Measurements from ENCODE around the gene C2CD4D.

C2CD4D gene

DNA sequence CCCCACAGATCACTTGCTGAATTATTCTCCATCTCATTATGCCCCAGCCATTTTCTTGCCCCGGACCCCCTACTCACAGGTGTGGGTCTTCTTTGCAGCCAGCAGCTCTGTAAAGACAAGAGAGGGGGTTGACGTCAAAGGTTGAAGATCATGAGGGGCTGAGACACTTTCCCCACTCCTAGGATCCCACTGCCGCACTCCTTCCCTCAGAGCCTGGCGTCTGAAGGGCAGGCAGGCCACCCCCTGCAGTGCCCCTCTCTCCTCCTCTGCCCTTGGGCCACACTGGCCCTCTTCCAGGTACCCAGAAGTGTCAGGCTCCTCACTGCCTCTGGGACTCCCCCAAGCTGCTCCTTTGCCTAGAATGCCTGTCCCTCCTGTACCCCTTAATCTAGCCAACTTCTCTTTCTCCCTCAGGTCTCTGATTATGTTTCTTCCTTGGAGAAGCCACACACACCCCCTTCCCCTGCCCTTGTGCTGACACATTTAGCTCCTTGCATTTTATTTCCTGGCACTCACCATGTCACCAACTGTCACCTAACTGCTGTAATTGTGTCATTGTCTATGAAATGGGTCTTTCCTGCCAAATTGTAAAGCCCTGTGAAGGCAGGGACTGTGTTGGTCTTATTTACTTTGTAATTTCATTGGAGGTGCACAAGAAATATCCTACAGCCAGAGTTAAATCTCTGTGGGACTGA lies 10.1 kb downstream of the C2CD4D start:
- Histone ChIP-seq H3K9me3 (ENCODE audit: insufficient read depth, low read length) (no peaks in the 10 kb centered on the region), H2AFZ (ENCODE audit: low read depth, low read length, severe bottlenecking) (no peak overlapping the region), H3F3A (ENCODE audit: insufficient read depth) (no peaks in the 10 kb centered on the region), H3K79me2 (ENCODE audit: insufficient read depth, low read length) (no peaks in the 10 kb centered on the region), H3K4me2 (ENCODE audit: low read depth, low read length, poor library complexity, severe bottlenecking) (no peak overlapping the region), H3K4me3 (ENCODE audit: insufficient read depth, low read length, poor library complexity, severe bottlenecking) (no peak overlapping the region), H4K20me1 (ENCODE audit: low read depth, low read length) (no peaks in the 10 kb centered on the region), H3K9me2 (replicated peaks; ENCODE audit: insufficient read depth, low read length) (no peaks in the 10 kb centered on the region), H3K9ac (ENCODE audit: low read length) (no peak overlapping the region), H3K27ac (ENCODE audit: low read depth, low read length) (no peak overlapping the region), H3K36me3 (ENCODE audit: low read length) (no peaks in the 10 kb centered on the region), H3K27me3 (ENCODE audit: low read length) (no peaks in the 10 kb centered on the region)
- TF ChIP-seq, protein P1, sequence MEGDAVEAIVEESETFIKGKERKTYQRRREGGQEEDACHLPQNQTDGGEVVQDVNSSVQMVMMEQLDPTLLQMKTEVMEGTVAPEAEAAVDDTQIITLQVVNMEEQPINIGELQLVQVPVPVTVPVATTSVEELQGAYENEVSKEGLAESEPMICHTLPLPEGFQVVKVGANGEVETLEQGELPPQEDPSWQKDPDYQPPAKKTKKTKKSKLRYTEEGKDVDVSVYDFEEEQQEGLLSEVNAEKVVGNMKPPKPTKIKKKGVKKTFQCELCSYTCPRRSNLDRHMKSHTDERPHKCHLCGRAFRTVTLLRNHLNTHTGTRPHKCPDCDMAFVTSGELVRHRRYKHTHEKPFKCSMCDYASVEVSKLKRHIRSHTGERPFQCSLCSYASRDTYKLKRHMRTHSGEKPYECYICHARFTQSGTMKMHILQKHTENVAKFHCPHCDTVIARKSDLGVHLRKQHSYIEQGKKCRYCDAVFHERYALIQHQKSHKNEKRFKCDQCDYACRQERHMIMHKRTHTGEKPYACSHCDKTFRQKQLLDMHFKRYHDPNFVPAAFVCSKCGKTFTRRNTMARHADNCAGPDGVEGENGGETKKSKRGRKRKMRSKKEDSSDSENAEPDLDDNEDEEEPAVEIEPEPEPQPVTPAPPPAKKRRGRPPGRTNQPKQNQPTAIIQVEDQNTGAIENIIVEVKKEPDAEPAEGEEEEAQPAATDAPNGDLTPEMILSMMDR (IDR thresholded peaks at IDR 0.05; ENCODE audit: insufficient read depth, low read length, poor library complexity, severe bottlenecking): no peak
- TF ChIP-seq EZH2phosphoT487 (conservative IDR thresholded peaks at IDR 0.05; ENCODE audit: low read length): no peak

DNA sequence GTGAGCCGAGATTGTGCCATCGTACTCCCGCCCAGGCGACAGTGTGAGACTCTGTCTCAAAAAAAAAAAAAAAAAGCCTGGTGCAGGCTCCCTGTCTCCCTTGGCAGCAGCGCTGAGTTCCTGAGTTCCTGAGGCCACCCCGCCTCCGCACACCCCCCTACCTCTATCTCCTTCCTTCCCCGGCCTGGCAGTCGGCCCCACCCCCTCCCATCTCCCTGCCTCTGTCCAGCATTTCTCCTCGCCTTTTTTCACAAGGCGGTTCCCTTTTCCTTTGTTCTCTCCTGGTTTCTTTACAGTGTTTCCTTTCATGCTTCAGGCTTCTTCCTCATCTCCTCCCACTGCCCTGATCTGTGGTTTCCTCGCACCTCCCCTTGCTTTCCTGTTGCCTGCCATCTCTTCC lies 10.7 kb downstream of the C2CD4D start:
- Histone ChIP-seq H3K4me3 (ENCODE audit: insufficient read depth, low read length, poor library complexity, severe bottlenecking) (no peak overlapping the region), H3K27me3 (ENCODE audit: low read length) (no peaks in the 10 kb centered on the region), H3F3A (ENCODE audit: insufficient read depth) (no peaks in the 10 kb centered on the region), H4K20me1 (ENCODE audit: low read depth, low read length) (no peaks in the 10 kb centered on the region), H3K9me2 (replicated peaks; ENCODE audit: insufficient read depth, low read length) (no peaks in the 10 kb centered on the region), H3K79me2 (ENCODE audit: insufficient read depth, low read length) (no peaks in the 10 kb centered on the region), H3K9me3 (ENCODE audit: insufficient read depth, low read length) (no peaks in the 10 kb centered on the region), H2AFZ (ENCODE audit: low read depth, low read length, severe bottlenecking) (no peak overlapping the region), H3K9ac (ENCODE audit: low read length) (no peak overlapping the region), H3K4me2 (ENCODE audit: low read depth, low read length, poor library complexity, severe bottlenecking) (no peak overlapping the region), H3K36me3 (ENCODE audit: low read length) (no peaks in the 10 kb centered on the region), H3K27ac (ENCODE audit: low read depth, low read length) (no peak overlapping the region)
- no peak for TF ChIP-seq EZH2phosphoT487 (conservative IDR thresholded peaks at IDR 0.05; ENCODE audit: low read length)
- TF ChIP-seq, protein P1 (IDR thresholded peaks at IDR 0.05; ENCODE audit: insufficient read depth, low read length, poor library complexity, severe bottlenecking): no peak

DNA sequence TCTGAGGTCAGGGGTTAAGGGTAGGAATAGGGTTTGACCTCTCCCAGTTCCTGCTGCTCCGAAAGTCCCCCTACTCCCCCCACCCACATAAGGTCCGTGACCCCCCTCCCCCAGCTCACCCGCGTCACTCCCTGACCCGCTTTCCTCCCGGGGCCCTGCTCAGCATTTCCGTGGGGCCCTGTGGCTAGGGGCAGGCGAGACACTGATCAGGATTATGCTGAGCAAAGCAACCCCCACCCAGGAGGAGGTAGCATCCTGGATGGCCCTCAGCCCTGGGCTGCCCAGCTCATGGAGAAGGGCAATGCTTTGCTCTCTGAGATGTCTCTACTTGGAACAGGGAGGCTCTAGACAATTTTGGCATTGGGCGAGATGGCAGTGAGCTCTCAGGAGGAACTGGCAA lies 11.8 kb downstream of the C2CD4D start:
- Histone ChIP-seq H3K79me2 (ENCODE audit: insufficient read depth, low read length) (no peaks in the 10 kb centered on the region), H2AFZ (ENCODE audit: low read depth, low read length, severe bottlenecking) (no peak overlapping the region), H3K9me2 (replicated peaks; ENCODE audit: insufficient read depth, low read length) (no peaks in the 10 kb centered on the region), H3K36me3 (ENCODE audit: low read length) (no peaks in the 10 kb centered on the region), H3K27me3 (ENCODE audit: low read length) (no peaks in the 10 kb centered on the region), H4K20me1 (ENCODE audit: low read depth, low read length) (no peaks in the 10 kb centered on the region), H3F3A (ENCODE audit: insufficient read depth) (no peaks in the 10 kb centered on the region), H3K4me2 (ENCODE audit: low read depth, low read length, poor library complexity, severe bottlenecking) (no peak overlapping the region), H3K9ac (ENCODE audit: low read length) (no peak overlapping the region), H3K27ac (ENCODE audit: low read depth, low read length) (no peak overlapping the region), H3K4me3 (ENCODE audit: insufficient read depth, low read length, poor library complexity, severe bottlenecking) (no peak overlapping the region), H3K9me3 (ENCODE audit: insufficient read depth, low read length) (no peaks in the 10 kb centered on the region)
- TF ChIP-seq, protein P1 (IDR thresholded peaks at IDR 0.05; ENCODE audit: insufficient read depth, low read length, poor library complexity, severe bottlenecking): no peak
- TF ChIP-seq EZH2phosphoT487 (conservative IDR thresholded peaks at IDR 0.05; ENCODE audit: low read length): no peak

Data from SU-DHL-6 (cell line).